RWPE1 (cell line): ENCODE measurements around the gene C14orf39.

ENCODE experiments used
- CTCF ChIA-PET: fragments of 350-600 bp; sonication (Branson Sonifier 250); formaldehyde crosslinking; extraction: SDS; loops from one replicate; lab custom pipeline; 2021; lab: Yijun Ruan, JAX
- POLR2A ChIA-PET: fragments of 400-600 bp; formaldehyde crosslinking; extraction: SDS; loops from one replicate; lab custom pipeline; 2020; ENCODE audit warnings: antibody characterized with exemption; ENCODE audit not compliant: low non-redundant PET; lab: Yijun Ruan, JAX
- DNase-seq: peaks from one replicate; pipeline ENCODE4 v3.0.0; 2012; ENCODE audit warnings: low spot score
- H3K27ac ChIP-seq: fragments of 450-650 bp; 2 replicates; pipeline ENCODE4 v1.5.1; 2017
- CTCF ChIP-seq: fragments of 450-650 bp; conservative IDR thresholded peaks from 2 replicates; pipeline ENCODE4 v1.5.1; 2017; ENCODE audit warnings: low read depth, mild to moderate bottlenecking

Gene C14orf39

DNA sequence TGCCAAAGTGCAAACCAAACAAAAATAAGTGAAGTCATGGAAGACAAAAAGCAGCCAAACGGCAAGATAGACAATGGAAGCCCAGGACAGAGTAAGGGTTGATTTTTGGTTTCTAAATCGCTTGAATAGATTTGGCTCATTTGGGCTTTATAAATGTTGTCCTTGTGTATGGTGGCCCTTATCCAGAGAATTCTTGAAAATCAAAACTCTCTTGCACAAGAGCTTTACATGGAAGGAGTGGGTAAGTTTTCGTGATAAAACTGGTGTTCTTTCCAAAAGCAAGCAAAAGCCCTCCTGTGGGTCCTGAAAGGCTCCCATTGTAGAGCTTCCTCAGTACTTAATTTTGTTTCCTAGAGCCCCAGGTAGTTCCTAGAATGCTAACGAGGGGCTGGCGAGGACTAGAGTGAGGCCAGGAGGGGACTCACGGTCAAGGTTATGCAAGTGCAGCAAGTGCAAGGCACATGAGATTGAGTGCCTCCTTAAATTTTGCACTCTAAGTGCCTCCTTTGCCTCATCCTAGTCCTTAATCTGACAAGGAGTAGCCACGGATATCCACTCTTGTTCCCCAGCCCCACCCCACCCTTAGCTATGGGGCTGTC is 27.2 kb upstream of the C14orf39 start:
- POLR2A ChIA-PET = no interaction called here
- no peak for TF ChIP-seq CTCF
- CTCF ChIA-PET = interaction anchor here (0.5 kb wide), 1 partner anchor 796 kb away, joined by 5 read pairs; no protein-coding TSS in a partner anchor
- H3K27ac ChIP-seq = no peak overlapping the region
- DNase-seq = no peak

- no peak for DNase-seq
- ChIA-PET POLR2A (no interaction called here), CTCF (no interaction called here)
- no peak for TF ChIP-seq CTCF
- H3K27ac ChIP-seq = no peak overlapping the region
These were observed 26.3 kb upstream of the C14orf39 start for GRCh38 chr14:60512126-60512525.

DNA sequence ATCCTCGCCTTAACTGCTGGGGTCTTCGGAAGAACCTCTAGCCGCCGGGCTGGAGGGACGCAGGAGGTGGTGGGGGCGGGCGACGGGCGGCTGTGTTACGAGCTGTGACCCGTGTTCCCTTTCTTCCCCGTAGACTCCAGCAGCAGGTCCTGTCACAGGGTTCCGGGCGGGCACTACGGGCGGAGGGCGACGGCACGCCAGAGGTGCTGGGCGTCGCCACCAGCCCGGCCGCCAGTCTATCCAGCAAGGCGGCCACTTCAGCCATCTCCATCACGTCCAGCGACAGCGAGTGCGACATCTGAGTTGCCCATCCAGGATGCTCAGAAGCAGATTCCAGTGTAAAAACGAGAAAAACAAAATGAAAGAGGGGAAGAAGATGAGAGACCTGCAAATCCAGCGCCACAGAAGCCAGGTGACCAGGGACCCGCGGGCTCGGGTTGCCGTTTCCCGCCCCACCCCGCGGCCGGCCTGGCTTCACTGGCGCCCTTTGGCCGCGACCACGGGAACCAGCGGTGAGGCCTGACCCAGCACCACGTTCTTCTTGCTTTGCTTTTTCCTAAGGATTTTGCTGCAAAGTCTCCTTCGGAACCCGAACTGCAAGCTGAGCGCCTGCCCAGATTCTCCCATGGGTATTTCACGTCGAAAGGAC is 25.2 kb upstream of the C14orf39 start:
- no peak for TF ChIP-seq CTCF
- ChIA-PET POLR2A (no interaction called here), CTCF (no interaction called here)
- no peak for DNase-seq
- no peak overlapping the region for H3K27ac ChIP-seq

- no peak overlapping the region for H3K27ac ChIP-seq
- CTCF ChIA-PET = interaction anchor here (0.6 to 0.9 kb wide), 2 partner anchors 14 to 35 kb away, joined by 3 to 4 read pairs; no protein-coding TSS in a partner anchor
- no peak for DNase-seq
- POLR2A ChIA-PET = no interaction called here
- no peak for TF ChIP-seq CTCF
These were observed 24.5 kb upstream of the C14orf39 start for GRCh38 chr14:60510254-60510950.

DNA sequence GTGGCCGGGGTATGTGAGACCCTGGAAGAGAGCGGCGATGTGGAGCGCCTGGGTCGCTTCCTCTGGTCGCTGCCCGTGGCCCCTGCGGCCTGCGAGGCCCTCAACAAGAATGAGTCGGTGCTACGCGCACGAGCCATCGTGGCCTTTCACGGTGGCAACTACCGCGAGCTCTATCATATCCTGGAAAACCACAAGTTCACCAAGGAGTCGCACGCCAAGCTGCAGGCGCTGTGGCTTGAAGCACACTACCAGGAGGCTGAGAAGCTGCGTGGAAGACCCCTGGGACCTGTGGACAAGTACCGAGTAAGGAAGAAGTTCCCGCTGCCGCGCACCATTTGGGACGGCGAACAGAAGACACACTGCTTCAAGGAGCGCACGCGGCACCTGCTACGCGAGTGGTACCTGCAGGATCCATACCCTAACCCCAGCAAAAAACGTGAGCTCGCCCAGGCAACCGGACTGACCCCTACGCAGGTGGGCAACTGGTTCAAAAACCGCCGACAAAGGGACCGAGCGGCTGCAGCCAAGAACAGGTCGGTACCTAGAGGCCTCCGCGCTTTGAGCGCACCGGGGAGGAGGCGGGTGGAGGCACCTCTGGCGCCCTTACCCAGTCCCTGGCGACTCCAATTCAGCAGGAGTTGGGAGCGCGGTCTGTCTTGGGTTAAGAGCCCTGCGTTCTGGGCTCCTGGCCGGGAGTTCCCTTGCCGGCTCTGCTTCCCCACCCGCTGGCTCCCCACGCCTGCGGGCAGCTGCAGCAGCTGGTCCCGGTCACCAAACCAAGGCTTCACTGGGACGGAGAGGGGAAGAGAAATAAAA is 23.8 kb upstream of the C14orf39 start:
- DNase-seq = no peak
- TF ChIP-seq CTCF = no peak
- ChIA-PET POLR2A (no interaction called here), CTCF (interaction anchor here (0.6 to 0.9 kb wide), 3 partner anchors 14 to 744 kb away, joined by 3 to 4 read pairs (median 3); no protein-coding TSS in a partner anchor)
- no peak overlapping the region for H3K27ac ChIP-seq
